K562 (cell line): ENCODE measurements around the gene MYOZ1. TPM values are rescaled to one million over a fixed set of nuclear protein-coding genes. Genes with fewer than 3 reads are reported as not detected.

Experiments
- ATAC-seq: fragments of 200-7000 bp; cut with Tn5 transposase; 3 replicates; pipeline ENCODE4 v1.9.1; 2020; ENCODE audit warnings: moderate library complexity
- BruUV-seq: library from RNA; stranded (reverse); fragments of 400-500 nt; replicated peaks from 2 replicates; lab custom pipeline; 2021; lab: Mats Ljungman, UMichigan
- CTCF ChIA-PET: fragments of 300-600 bp; formaldehyde crosslinking; extraction: SDS; loops from one replicate; lab custom pipeline; 2021; ENCODE audit warnings: low intra/inter-chr PET ratio; lab: Yijun Ruan, JAX
- POLR2A ChIA-PET: fragments of 300-600, 350-650 bp; sonication (Branson Sonifier 250); formaldehyde crosslinking; extraction: SDS; loops from one replicate; lab custom pipeline; 2021; ENCODE audit warnings: antibody characterized with exemption, inconsistent platforms; lab: Yijun Ruan, JAX
- DNase-seq, 4 experiments: peaks; one replicate each; pipeline versions ENCODE4 v3.0.0 to v3.0.0-alpha.2; 2011 to 2018; ENCODE audit warnings: low spot score in 3 of 4, mixed read lengths in 3 of 4; ENCODE audit errors: extremely low read depth in 1 of 4
- FAIRE-seq: peaks from 2 replicates; lab custom pipeline; 2011; peaks lifted over from hg19 to GRCh38; lab: Jason Lieb, UNC
- H2AFZ ChIP-seq: 2 replicates; pipeline ENCODE4 v1.6.0; 2011; ENCODE audit warnings: low read depth, low read length, control low read depth, inconsistent platforms
- H3K27ac ChIP-seq: fragments of 200-600 bp; 3 replicates; pipeline ENCODE4 v1.8.0; 2011; ENCODE audit warnings: low read depth, mild to moderate bottlenecking, control low read depth, inconsistent platforms, low read length, moderate library complexity, mixed read lengths; ENCODE audit errors: extremely low read depth
- H3K27me3 ChIP-seq, 2 experiments: fragments of 300-600 bp in 1 of 2; 2 replicates in 1 of 2; 3 replicates in 1 of 2; pipeline versions ENCODE4 v1.6.0 to v1.8.0; 2011; ENCODE audit warnings: inconsistent platforms in 2 of 2, low read length in 2 of 2, mild to moderate bottlenecking in 1 of 2, mixed read lengths in 1 of 2, moderate library complexity in 1 of 2; ENCODE audit not compliant: control insufficient read depth in 2 of 2, insufficient read depth in 2 of 2
- H3K36me3 ChIP-seq: fragments of 300-600 bp; 3 replicates; pipeline ENCODE4 v1.8.0; 2011; ENCODE audit warnings: mild to moderate bottlenecking, low read length, inconsistent platforms; ENCODE audit not compliant: control insufficient read depth, insufficient read depth
- H3K4me1 ChIP-seq, 2 experiments: fragments of 200-600 bp in 1 of 2; replicated peaks in 1 of 2; 2 replicates in 1 of 2; 3 replicates in 1 of 2; pipeline versions ENCODE4 v1.5.1 to v1.8.0; 2011; ENCODE audit warnings: inconsistent platforms in 2 of 2, low read length in 2 of 2, mild to moderate bottlenecking in 1 of 2, mixed read lengths in 1 of 2, moderate library complexity in 1 of 2; ENCODE audit not compliant: control insufficient read depth in 2 of 2, insufficient read depth in 2 of 2
- H3K4me2 ChIP-seq: 2 replicates; pipeline ENCODE4 v1.6.1; 2011; ENCODE audit warnings: low read length, control low read depth, inconsistent platforms, mixed read lengths; ENCODE audit not compliant: insufficient read depth
- H3K4me3 ChIP-seq: fragments of 200-600 bp; sonication (generic), shearing (Covaris generic); 2 replicates; pipeline ENCODE4 v1.5.1; 2016; ENCODE audit warnings: control low read depth, inconsistent platforms
- H3K79me2 ChIP-seq: fragments of 200-600 bp; 3 replicates; pipeline ENCODE4 v1.8.0; 2011; ENCODE audit warnings: low read length, inconsistent platforms; ENCODE audit not compliant: control insufficient read depth, insufficient read depth
- H3K9ac ChIP-seq, 2 experiments: 2 replicates each; pipeline versions ENCODE4 v1.6.0 to v1.6.1; 2011; ENCODE audit warnings: low read depth in 2 of 2, low read length in 2 of 2, control low read depth in 1 of 2, inconsistent platforms in 1 of 2, mild to moderate bottlenecking in 1 of 2, mixed read lengths in 1 of 2; ENCODE audit not compliant: insufficient read depth in 1 of 2
- H3K9me1 ChIP-seq: one replicate; pipeline ENCODE4 v1.6.0; 2011; ENCODE audit warnings: inconsistent platforms, mild to moderate bottlenecking, low read length, moderate library complexity; ENCODE audit not compliant: control insufficient read depth, insufficient read depth
- H3K9me3 ChIP-seq: replicated peaks from 2 replicates; pipeline ENCODE4 v1.5.1; 2011; ENCODE audit warnings: low read depth, low read length, inconsistent platforms; ENCODE audit not compliant: control insufficient read depth, insufficient read depth
- H4K20me1 ChIP-seq: replicated peaks from 2 replicates; pipeline ENCODE4 v1.6.1; 2011; ENCODE audit warnings: low read length, inconsistent platforms, mixed read lengths; ENCODE audit not compliant: control insufficient read depth, insufficient read depth
- ARID2 ChIP-seq: fragments of 450-650 bp; IDR thresholded peaks from 2 replicates; pipeline ENCODE4 v1.6.1; 2017; ENCODE audit warnings: antibody characterized with exemption, mild to moderate bottlenecking
- CBFB ChIP-seq: sonication (generic); formaldehyde crosslinking; IDR thresholded peaks from 2 replicates; pipeline ENCODE4 v1.4.0; 2020; ENCODE audit warnings: mild to moderate bottlenecking, missing genetic modification reagents
- CHD2 ChIP-seq: IDR thresholded peaks from 2 replicates; pipeline ENCODE4 v1.6.1; 2011; ENCODE audit warnings: low read depth, low read length
- E2F3 ChIP-seq: fragments of 250-450 bp; sonication (Bioruptor Pico); IDR thresholded peaks from 2 replicates; pipeline ENCODE4 v1.4.0; 2020; ENCODE audit warnings: mild to moderate bottlenecking
- EHMT2 ChIP-seq: fragments of 450-650 bp; IDR thresholded peaks from 2 replicates; pipeline ENCODE4 v1.6.1; 2018; ENCODE audit warnings: antibody characterized with exemption
- HDAC2 ChIP-seq: fragments of 450-650 bp; IDR thresholded peaks from 2 replicates; pipeline ENCODE4 v1.6.1; 2016; ENCODE audit warnings: mild to moderate bottlenecking
- KAT8 ChIP-seq: fragments of 450-650 bp; IDR thresholded peaks from 2 replicates; pipeline ENCODE4 v1.6.1; 2016; ENCODE audit warnings: low read depth, mild to moderate bottlenecking
- MLX ChIP-seq, 2 experiments: fragments of 450-650 bp in 1 of 2; sonication (generic) in 1 of 2; formaldehyde crosslinking; conservative IDR thresholded peaks; 2 replicates each; pipeline versions ENCODE4 v1.4.0 to v1.8.1; 2020 to 2022; ENCODE audit warnings: mild to moderate bottlenecking in 1 of 2, missing genetic modification reagents in 1 of 2
- PHB2 ChIP-seq: fragments of 450-650 bp; IDR thresholded peaks from 2 replicates; pipeline ENCODE4 v1.6.1; 2017; ENCODE audit warnings: low read depth
- POLR3G ChIP-seq: IDR thresholded peaks from 2 replicates; pipeline ENCODE4 v1.6.1; 2011; ENCODE audit not compliant: insufficient read length, insufficient replicate concordance; ENCODE audit errors: extremely low read depth
- SMAD2 ChIP-seq: fragments of 150-350 bp; IDR thresholded peaks from 2 replicates; pipeline ENCODE4 v1.6.1; 2014; ENCODE audit warnings: low read depth, mild to moderate bottlenecking, low read length
- TEAD2 ChIP-seq: fragments of 450-650 bp; IDR thresholded peaks from 2 replicates; pipeline ENCODE4 v1.6.1; 2016; ENCODE audit warnings: missing genetic modification characterization, control low read depth, missing compliant biosample characterization
- WHSC1 ChIP-seq: IDR thresholded peaks from one replicate; pipeline ENCODE4 v1.6.1; 2012; ENCODE audit warnings: low read length, control low read depth, inconsistent platforms
- ZNF24 ChIP-seq: fragments of 450-650 bp; IDR thresholded peaks from 2 replicates; pipeline ENCODE4 v1.6.1; 2016
- ZNF707 ChIP-seq: fragments of 250-450 bp; sonication (Bioruptor Pico); conservative IDR thresholded peaks from 2 replicates; pipeline ENCODE4 v1.8.0; 2022; ENCODE audit warnings: inconsistent platforms, mild to moderate bottlenecking, moderate library complexity
- ZNF766 ChIP-seq: fragments of 200-800 bp; sonication (Bioruptor generic); conservative IDR thresholded peaks from 2 replicates; pipeline ENCODE4 v1.6.1; 2016; ENCODE audit warnings: missing genetic modification characterization, missing compliant biosample characterization
- WGBS: fragments of 100-300 bp; shearing (Covaris generic); methylation state at CpG from one replicate; pipeline ENCODE4 v1.1.6; 2016; ENCODE audit warnings: low coverage, mixed read lengths; ENCODE audit not compliant: insufficient coverage; ENCODE audit errors: missing lambda C conversion rate; 5-methylcytosine and 5-hydroxymethylcytosine counted together
- in situ Hi-C: fragments of 300-500 bp; cut with MboI; formaldehyde crosslinking; loops from 4 replicates; pipeline ENCODE4 v1.15.0; 2018; ENCODE audit warnings: inconsistent platforms, mixed read lengths
- intact Hi-C: fragments of 100-400 bp; cut with micrococcal nuclease; formaldehyde crosslinking; loops from 2 replicates; pipeline ENCODE4 v1.14.2; 2022
- polyA plus RNA-seq, 8 experiments: library from polyadenylated mRNA; depleted of rRNA in 4 of 8; stranded (reverse) in 5 of 8; unstranded in 3 of 8; fragments of >200 nt; fragmentation: Nextera tagmentation in 2 of 8; fragmentation: Illumina TruSeq in 1 of 8; extraction: Ambion mirVana in 2 of 8; extraction: Trizol in 1 of 8; gene quantifications; 2 replicates each; pipeline versions ENCODE4 v1.2.1 to v1.2.3, GENCODE V29; 2011 to 2014; ENCODE audit warnings: inconsistent platforms in 1 of 8, missing spikeins in 1 of 8
- total RNA-seq, 7 experiments: library from RNA; depleted of rRNA in 6 of 7; stranded (reverse); fragments of >200 nt in 6 of 7; fragmentation: Illumina TruSeq in 2 of 7; extraction: Trizol in 2 of 7; gene quantifications; 2 replicates each; pipeline versions ENCODE4 v1.2.1 to v1.2.3, GENCODE V29; 2011 to 2021; ENCODE audit warnings: low replicate concordance in 1 of 7
- TF ChIP-seq, protein P1 (sequence below): fragments of 450-650 bp; IDR thresholded peaks from 2 replicates; pipeline ENCODE4 v1.6.1; 2016; ENCODE audit warnings: missing biosample characterization, missing genetic modification characterization
- TF ChIP-seq, protein P2 (sequence below): fragments of 450-650 bp; formaldehyde crosslinking; IDR thresholded peaks from 2 replicates; pipeline ENCODE4 v1.4.0; 2022; ENCODE audit warnings: missing genetic modification characterization

MYOZ1 gene
- total and polyA plus RNA-seq, 9 of the 15 experiments (the other 6 are each of a cell fraction or from before 2014, with no cell fraction given), result 0.03 to 0.18 (median 0.07) TPM; not detected in 5

- in situ Hi-C loops, result no loop called here
- no peak overlapping the region for H3K9ac ChIP-seq
- H3K36me3 ChIP-seq, result no peaks in the 10 kb centered on the region
- no peak overlapping the region for H3K4me3 ChIP-seq
- no peaks in the 10 kb centered on the region for H3K9me3 ChIP-seq
- 45% methylated on average over 3 of the region's 3 CpGs for WGBS
- no peak overlapping the region for H2AFZ ChIP-seq
- H3K27ac ChIP-seq, result no peak overlapping the region
- peaks cover 26 to 28% of the 10 kb centered on the region in 2 experiments for H3K4me1 ChIP-seq
- no peak for ATAC-seq
- FAIRE-seq, result no peak
- TF ChIP-seq CHD2 (no peak), KAT8 (no peak), TEAD2 (tag) (no peak), POLR3G (no peak), EHMT2 (no peak), HDAC2 (no peak), MLX (CRISPR knock-in tag; conservative IDR thresholded peaks at IDR 0.05) (no peak), ARID2 (no peak), WHSC1 (no peak), CBFB (CRISPR knock-in tag) (no peak), E2F3 (CRISPR knock-in tag) (no peak), PHB2 (no peak), ZNF707 (no peak), ZNF24 (no peak), ZNF766 (CRISPR knock-in tag) (no peak), SMAD2 (no peak)
- TF ChIP-seq, protein P1, sequence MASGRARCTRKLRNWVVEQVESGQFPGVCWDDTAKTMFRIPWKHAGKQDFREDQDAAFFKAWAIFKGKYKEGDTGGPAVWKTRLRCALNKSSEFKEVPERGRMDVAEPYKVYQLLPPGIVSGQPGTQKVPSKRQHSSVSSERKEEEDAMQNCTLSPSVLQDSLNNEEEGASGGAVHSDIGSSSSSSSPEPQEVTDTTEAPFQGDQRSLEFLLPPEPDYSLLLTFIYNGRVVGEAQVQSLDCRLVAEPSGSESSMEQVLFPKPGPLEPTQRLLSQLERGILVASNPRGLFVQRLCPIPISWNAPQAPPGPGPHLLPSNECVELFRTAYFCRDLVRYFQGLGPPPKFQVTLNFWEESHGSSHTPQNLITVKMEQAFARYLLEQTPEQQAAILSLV, result no peak
- TF ChIP-seq, protein P2, sequence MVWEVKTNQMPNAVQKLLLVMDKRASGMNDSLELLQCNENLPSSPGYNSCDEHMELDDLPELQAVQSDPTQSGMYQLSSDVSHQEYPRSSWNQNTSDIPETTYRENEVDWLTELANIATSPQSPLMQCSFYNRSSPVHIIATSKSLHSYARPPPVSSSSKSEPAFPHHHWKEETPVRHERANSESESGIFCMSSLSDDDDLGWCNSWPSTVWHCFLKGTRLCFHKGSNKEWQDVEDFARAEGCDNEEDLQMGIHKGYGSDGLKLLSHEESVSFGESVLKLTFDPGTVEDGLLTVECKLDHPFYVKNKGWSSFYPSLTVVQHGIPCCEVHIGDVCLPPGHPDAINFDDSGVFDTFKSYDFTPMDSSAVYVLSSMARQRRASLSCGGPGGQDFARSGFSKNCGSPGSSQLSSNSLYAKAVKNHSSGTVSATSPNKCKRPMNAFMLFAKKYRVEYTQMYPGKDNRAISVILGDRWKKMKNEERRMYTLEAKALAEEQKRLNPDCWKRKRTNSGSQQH, result no peak
- H4K20me1 ChIP-seq, result no peaks in the 10 kb centered on the region; the same call in 1 of the 2 replicates
- H3K4me2 ChIP-seq, result no peak overlapping the region
- no TSS peak for BruUV-seq
- intact Hi-C loops, result loop anchor here (10.0 kb wide), 1 partner anchor 240 kb away; no protein-coding TSS in a partner anchor
- peaks cover 12 to 13% of the 10 kb centered on the region in 2 experiments; a peak in 4 of 5 replicates for H3K27me3 ChIP-seq
- DNase-seq, result no peak
- ChIA-PET CTCF (interaction anchor here (0.6 to 5.2 kb wide), 3 partner anchors 115 to 184 kb away, joined by 3 to 140 read pairs (median 6); no protein-coding TSS in a partner anchor), POLR2A (no interaction called here)
- H3K79me2 ChIP-seq, result no peaks in the 10 kb centered on the region
- no peaks in the 10 kb centered on the region for H3K9me1 ChIP-seq
These were observed 4.0 kb upstream of the MYOZ1 start for GRCh38 chr10:73645251-73645650.
